Measurements from ENCODE around the gene RELN.

The RELN gene

DNA sequence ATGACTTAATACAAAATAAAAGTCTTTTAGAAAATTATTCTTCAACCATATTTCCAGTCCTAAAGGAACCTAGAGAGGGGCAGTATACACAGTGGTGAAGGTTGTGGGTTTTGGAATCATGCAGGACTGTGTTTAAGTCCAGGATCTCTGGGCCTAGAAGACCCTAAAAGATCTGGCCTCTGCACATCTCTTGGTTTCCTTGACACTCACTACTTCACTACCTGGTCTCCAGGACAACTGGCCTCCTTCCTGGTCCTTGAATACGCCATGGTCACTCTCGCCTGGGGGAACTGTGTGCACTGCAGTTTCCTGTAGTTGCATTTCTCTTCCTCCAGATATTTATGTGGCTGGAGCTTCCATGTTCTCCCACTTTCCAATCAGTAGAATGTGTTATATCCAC, 360.7 kb downstream of the RELN start:
- H3K79me2 ChIP-seq (ENCODE audit: control insufficient read depth, insufficient read depth, low read length, poor library complexity), result no peaks in the 10 kb centered on the region
- H3K9me3 ChIP-seq (ENCODE audit: insufficient read depth, low read depth, low read length), result no peaks in the 10 kb centered on the region
- H3K9ac ChIP-seq (ENCODE audit: low read length), result no peak overlapping the region
- no peaks in the 10 kb centered on the region for H3K27me3 ChIP-seq (ENCODE audit: insufficient read depth, low read length)
- no peak overlapping the region for H4K12ac ChIP-seq (ENCODE audit: low read depth, low read length)
- H3K18ac ChIP-seq (ENCODE audit: low read length), result no peak overlapping the region
- H4K91ac ChIP-seq (ENCODE audit: low read depth, low read length), result no peak overlapping the region
- H2BK120ac ChIP-seq (ENCODE audit: insufficient read depth, low read length, poor library complexity), result no peak overlapping the region
- H2AK5ac ChIP-seq (ENCODE audit: low read length), result no peak overlapping the region
- no peak overlapping the region for H3K27ac ChIP-seq (ENCODE audit: low read depth, low read length)
- no CpG with 5 or more reads among the region's 2 CpGs for WGBS (ENCODE audit: extremely low coverage, insufficient coverage, insufficient read length)
- H2AFZ ChIP-seq (ENCODE audit: insufficient read depth, low read length, poor library complexity), result no peak overlapping the region
- no peak overlapping the region for H3K4ac ChIP-seq (ENCODE audit: low read depth, low read length)
- no peak overlapping the region for H3K4me3 ChIP-seq (ENCODE audit: low read depth, low read length)
- no peak overlapping the region for H3K14ac ChIP-seq (ENCODE audit: low read length)
- H3K23ac ChIP-seq (ENCODE audit: low read length), result no peak overlapping the region
- no peak overlapping the region for H4K8ac ChIP-seq (ENCODE audit: low read depth, low read length)
- H3K4me1 ChIP-seq (ENCODE audit: control insufficient read depth in 1 of 2, insufficient read depth in 2 of 2, low read length in 2 of 2), result no peaks in the 10 kb centered on the region
- no peak for DNase-seq
- H3K4me2 ChIP-seq (ENCODE audit: low read length), result no peak overlapping the region
- H3K36me3 ChIP-seq (ENCODE audit: control insufficient read depth in 1 of 2, insufficient read depth in 2 of 2, low read length in 2 of 2), result no peaks in the 10 kb centered on the region
- no peak overlapping the region for H2BK12ac ChIP-seq (ENCODE audit: low read length)
- no peaks in the 10 kb centered on the region for H3K79me1 ChIP-seq (ENCODE audit: low read length)
- H2BK5ac ChIP-seq (ENCODE audit: low read depth, low read length, poor library complexity), result no peak overlapping the region

GRCh38 chr7:103626776-103627175, 362.7 kb downstream of the RELN start:
- no peak overlapping the region for H2BK5ac ChIP-seq (ENCODE audit: low read depth, low read length, poor library complexity)
- H3K9me3 ChIP-seq (ENCODE audit: insufficient read depth, low read depth, low read length), result no peaks in the 10 kb centered on the region
- H2BK120ac ChIP-seq (ENCODE audit: insufficient read depth, low read length, poor library complexity), result no peak overlapping the region
- H4K12ac ChIP-seq (ENCODE audit: low read depth, low read length), result no peak overlapping the region
- H3K23ac ChIP-seq (ENCODE audit: low read length), result no peak overlapping the region
- H2AK5ac ChIP-seq (ENCODE audit: low read length), result no peak overlapping the region
- no peak overlapping the region for H3K4me3 ChIP-seq (ENCODE audit: low read depth, low read length)
- no peaks in the 10 kb centered on the region for H3K27me3 ChIP-seq (ENCODE audit: insufficient read depth, low read length)
- H4K8ac ChIP-seq (ENCODE audit: low read depth, low read length), result no peak overlapping the region
- no peak overlapping the region for H4K91ac ChIP-seq (ENCODE audit: low read depth, low read length)
- H3K4me1 ChIP-seq (ENCODE audit: control insufficient read depth in 1 of 2, insufficient read depth in 2 of 2, low read length in 2 of 2), result no peaks in the 10 kb centered on the region
- no peak overlapping the region for H3K14ac ChIP-seq (ENCODE audit: low read length)
- no peak overlapping the region for H2AFZ ChIP-seq (ENCODE audit: insufficient read depth, low read length, poor library complexity)
- H3K27ac ChIP-seq (ENCODE audit: low read depth, low read length), result no peak overlapping the region
- H3K4ac ChIP-seq (ENCODE audit: low read depth, low read length), result no peak overlapping the region
- no peak overlapping the region for H3K9ac ChIP-seq (ENCODE audit: low read length)
- no peaks in the 10 kb centered on the region for H3K79me2 ChIP-seq (ENCODE audit: control insufficient read depth, insufficient read depth, low read length, poor library complexity)
- no peak overlapping the region for H3K4me2 ChIP-seq (ENCODE audit: low read length)
- H2BK12ac ChIP-seq (ENCODE audit: low read length), result no peak overlapping the region
- H3K36me3 ChIP-seq (ENCODE audit: control insufficient read depth in 1 of 2, insufficient read depth in 2 of 2, low read length in 2 of 2), result no peaks in the 10 kb centered on the region
- WGBS (ENCODE audit: extremely low coverage, insufficient coverage, insufficient read length), result no CpG with 5 or more reads among the region's 1 CpG
- no peak overlapping the region for H3K18ac ChIP-seq (ENCODE audit: low read length)
- no peaks in the 10 kb centered on the region for H3K79me1 ChIP-seq (ENCODE audit: low read length)
- no peak for DNase-seq

DNA sequence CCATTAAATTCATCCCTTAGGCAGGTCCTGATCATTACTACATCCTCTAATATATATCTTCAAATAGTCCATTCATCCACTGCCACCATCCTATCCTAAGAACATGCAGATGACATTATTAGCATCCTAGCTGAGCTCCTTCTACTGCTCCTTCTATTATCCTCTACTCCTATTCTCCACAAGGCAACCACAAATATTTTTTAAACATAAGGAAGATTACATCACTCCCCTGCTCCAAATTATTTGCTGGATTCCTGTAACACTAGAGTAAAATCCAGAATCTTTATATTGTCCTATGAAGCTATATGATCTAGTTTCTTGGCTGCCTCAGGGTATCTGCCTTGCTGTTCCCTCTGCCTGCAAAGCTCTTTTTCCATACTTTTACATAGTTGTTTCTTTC, 367.2 kb downstream of the RELN start:
- Histone ChIP-seq H3K79me1 (ENCODE audit: low read length) (no peaks in the 10 kb centered on the region), H3K4me3 (ENCODE audit: low read depth, low read length) (no peak overlapping the region), H2BK12ac (ENCODE audit: low read length) (no peak overlapping the region), H3K4me1 (ENCODE audit: control insufficient read depth in 1 of 2, insufficient read depth in 2 of 2, low read length in 2 of 2) (no peaks in the 10 kb centered on the region), H3K18ac (ENCODE audit: low read length) (no peak overlapping the region), H3K36me3 (ENCODE audit: control insufficient read depth in 1 of 2, insufficient read depth in 2 of 2, low read length in 2 of 2) (no peaks in the 10 kb centered on the region), H3K9ac (ENCODE audit: low read length) (no peak overlapping the region), H2BK120ac (ENCODE audit: insufficient read depth, low read length, poor library complexity) (no peak overlapping the region), H4K91ac (ENCODE audit: low read depth, low read length) (no peak overlapping the region), H4K12ac (ENCODE audit: low read depth, low read length) (no peak overlapping the region), H3K27ac (ENCODE audit: low read depth, low read length) (no peak overlapping the region), H3K27me3 (ENCODE audit: insufficient read depth, low read length) (no peaks in the 10 kb centered on the region), H3K9me3 (ENCODE audit: insufficient read depth, low read depth, low read length) (no peaks in the 10 kb centered on the region), H3K4me2 (ENCODE audit: low read length) (no peak overlapping the region), H3K14ac (ENCODE audit: low read length) (no peak overlapping the region), H3K23ac (ENCODE audit: low read length) (no peak overlapping the region), H2BK5ac (ENCODE audit: low read depth, low read length, poor library complexity) (no peak overlapping the region), H4K8ac (ENCODE audit: low read depth, low read length) (no peak overlapping the region), H2AK5ac (ENCODE audit: low read length) (no peak overlapping the region), H3K79me2 (ENCODE audit: control insufficient read depth, insufficient read depth, low read length, poor library complexity) (no peaks in the 10 kb centered on the region), H2AFZ (ENCODE audit: insufficient read depth, low read length, poor library complexity) (no peak overlapping the region), H3K4ac (ENCODE audit: low read depth, low read length) (no peak overlapping the region)
- no peak for DNase-seq

DNA sequence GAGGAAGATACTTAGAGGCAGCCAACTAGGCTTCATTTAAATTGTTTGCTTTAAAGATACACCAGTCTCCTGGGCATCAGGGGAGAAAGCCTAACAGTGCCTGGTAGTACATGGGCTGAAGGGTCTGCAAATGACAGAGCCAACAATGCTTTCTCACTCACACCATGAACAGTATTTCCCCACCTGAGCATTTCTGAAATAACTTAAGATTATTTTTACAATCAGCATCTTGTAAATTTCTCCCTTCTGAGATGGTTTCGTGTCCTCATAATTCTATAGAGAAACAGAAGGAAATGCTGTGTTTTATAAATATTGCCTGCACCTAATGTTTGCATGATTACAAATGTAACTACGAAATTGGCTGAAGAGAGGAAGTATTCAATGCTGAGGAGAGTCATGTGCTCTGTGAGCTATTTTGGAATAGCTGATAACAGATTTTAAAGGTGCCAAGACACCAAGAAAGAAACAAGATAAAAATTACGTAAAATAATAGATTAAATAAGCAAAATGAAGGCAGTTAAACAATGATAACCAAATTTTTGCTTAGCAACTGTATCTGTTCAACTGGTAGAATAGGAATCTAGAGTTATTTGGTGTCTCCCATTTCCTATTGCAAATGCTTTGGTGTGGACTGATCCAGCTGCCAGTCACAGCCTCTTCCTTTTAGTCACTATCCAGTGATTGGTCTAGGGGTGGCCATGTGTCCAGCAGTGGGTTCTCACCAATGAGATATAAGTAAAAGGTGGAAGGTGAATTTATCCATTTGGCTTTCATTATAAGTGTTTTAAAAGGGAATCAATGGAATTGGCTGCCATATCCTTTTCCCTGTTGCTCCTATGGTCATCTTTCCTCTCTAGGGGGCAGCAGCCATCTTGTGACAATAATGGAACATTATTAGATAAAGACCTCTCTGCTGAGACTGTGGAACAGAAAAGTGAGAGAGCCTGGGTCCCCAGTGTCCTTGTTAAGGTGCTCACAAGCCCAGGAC, 375.5 kb downstream of the RELN start:
- Histone ChIP-seq H4K12ac (ENCODE audit: low read depth, low read length) (no peak overlapping the region), H2BK12ac (ENCODE audit: low read length) (no peak overlapping the region), H2BK5ac (ENCODE audit: low read depth, low read length, poor library complexity) (no peak overlapping the region), H3K27ac (ENCODE audit: low read depth, low read length) (no peak overlapping the region), H3K14ac (ENCODE audit: low read length) (no peak overlapping the region), H3K23ac (ENCODE audit: low read length) (no peak overlapping the region), H3K9me3 (ENCODE audit: insufficient read depth, low read depth, low read length) (no peaks in the 10 kb centered on the region), H2AK5ac (ENCODE audit: low read length) (no peak overlapping the region), H3K4me3 (ENCODE audit: low read depth, low read length) (no peak overlapping the region), H4K91ac (ENCODE audit: low read depth, low read length) (no peak overlapping the region), H3K4me2 (ENCODE audit: low read length) (no peak overlapping the region), H3K4ac (ENCODE audit: low read depth, low read length) (no peak overlapping the region), H3K79me2 (ENCODE audit: control insufficient read depth, insufficient read depth, low read length, poor library complexity) (no peaks in the 10 kb centered on the region), H4K8ac (ENCODE audit: low read depth, low read length) (no peak overlapping the region), H3K79me1 (ENCODE audit: low read length) (no peaks in the 10 kb centered on the region), H2AFZ (ENCODE audit: insufficient read depth, low read length, poor library complexity) (no peak overlapping the region), H2BK120ac (ENCODE audit: insufficient read depth, low read length, poor library complexity) (no peak overlapping the region), H3K36me3 (ENCODE audit: control insufficient read depth in 1 of 2, insufficient read depth in 2 of 2, low read length in 2 of 2) (no peaks in the 10 kb centered on the region), H3K4me1 (ENCODE audit: control insufficient read depth in 1 of 2, insufficient read depth in 2 of 2, low read length in 2 of 2) (no peaks in the 10 kb centered on the region), H3K18ac (ENCODE audit: low read length) (no peak overlapping the region), H3K27me3 (ENCODE audit: insufficient read depth, low read length) (no peaks in the 10 kb centered on the region), H3K9ac (ENCODE audit: low read length) (no peak overlapping the region)
- DNase-seq, result no peak
- WGBS (ENCODE audit: extremely low coverage, insufficient coverage, insufficient read length), result no CpG with 5 or more reads among the region's 3 CpGs
